H1 (cell line): ENCODE measurements around the gene ARHGAP10. TPM values are rescaled to one million over a fixed set of nuclear protein-coding genes. Genes with fewer than 3 reads are reported as not detected.

Experiments used
- CTCF ChIA-PET: fragments of 300-600 bp; sonication (Branson Sonifier 250); formaldehyde crosslinking; loops from one replicate; lab custom pipeline; 2021; ENCODE audit not compliant: partially characterized antibody; lab: Charles Lee
- POLR2A ChIA-PET: fragments of 300-600 bp; sonication (Branson Sonifier 250); formaldehyde crosslinking; loops from one replicate; lab custom pipeline; 2021; ENCODE audit warnings: inconsistent platforms; ENCODE audit not compliant: partially characterized antibody; lab: Charles Lee
- DNase-seq, 2 experiments: peaks; one replicate each; pipeline versions ENCODE4 v3.0.0 to v3.0.0-alpha.2; 2010 to 2022; ENCODE audit warnings: low spot score in 2 of 2, low read depth in 1 of 2, mixed read lengths in 1 of 2
- FAIRE-seq: peaks from 2 replicates; lab custom pipeline; 2011; peaks lifted over from hg19 to GRCh38; lab: Jason Lieb, UNC
- H2AFZ ChIP-seq: 2 replicates; pipeline ENCODE4 v1.8.1; 2012; ENCODE audit warnings: low read length, inconsistent platforms
- H2AK5ac ChIP-seq: 2 replicates; pipeline ENCODE4 v1.6.1; 2013; ENCODE audit warnings: low read depth, low read length
- H2BK120ac ChIP-seq: replicated peaks from 2 replicates; pipeline ENCODE3; 2013; ENCODE audit warnings: low read depth, low read length, inconsistent platforms
- H2BK12ac ChIP-seq: 2 replicates; pipeline ENCODE4 v1.6.1; 2013; ENCODE audit warnings: low read depth, low read length
- H2BK15ac ChIP-seq: 2 replicates; pipeline ENCODE4 v1.6.1; 2013; ENCODE audit warnings: low read length
- H2BK20ac ChIP-seq: 2 replicates; pipeline ENCODE4 v1.6.1; 2013; ENCODE audit warnings: low read length
- H2BK5ac ChIP-seq: 2 replicates; pipeline ENCODE4 v1.6.1; 2013; ENCODE audit warnings: low read depth, low read length
- H3K14ac ChIP-seq: 2 replicates; pipeline ENCODE4 v1.6.1; 2013; ENCODE audit warnings: inconsistent platforms; ENCODE audit not compliant: insufficient read length
- H3K18ac ChIP-seq: 2 replicates; pipeline ENCODE4 v1.6.1; 2013; ENCODE audit warnings: low read length; ENCODE audit errors: extremely low read depth
- H3K23ac ChIP-seq: 2 replicates; pipeline ENCODE4 v1.6.1; 2013; ENCODE audit warnings: inconsistent platforms; ENCODE audit not compliant: insufficient read length
- H3K23me2 ChIP-seq: 2 replicates; pipeline ENCODE4 v1.6.1; 2013; ENCODE audit warnings: low read depth, low read length
- H3K27ac ChIP-seq: 2 replicates; pipeline ENCODE4 v1.6.1; 2011; ENCODE audit warnings: low read depth, low read length, inconsistent platforms
- H3K27me3 ChIP-seq, 4 experiments: replicated peaks in 1 of 4; 1 replicate in 1 of 4; 2 replicates in 3 of 4; pipeline versions ENCODE4 v1.6.1 to v1.8.1; 2011 to 2013; ENCODE audit warnings: low read length in 3 of 4, mild to moderate bottlenecking in 3 of 4, inconsistent platforms in 2 of 4, mixed read lengths in 2 of 4, moderate library complexity in 1 of 4; ENCODE audit not compliant: control insufficient read depth in 3 of 4, insufficient read depth in 3 of 4; ENCODE audit errors: extremely low read depth in 1 of 4
- H3K36me3 ChIP-seq, 4 experiments: 2 replicates each; pipeline versions ENCODE4 v1.6.1 to v1.8.1; 2011 to 2013; ENCODE audit warnings: mild to moderate bottlenecking in 4 of 4, low read length in 3 of 4, moderate library complexity in 2 of 4, control low read depth in 1 of 4, inconsistent platforms in 1 of 4; ENCODE audit not compliant: insufficient read depth in 4 of 4, control insufficient read depth in 2 of 4
- H3K4ac ChIP-seq: replicated peaks from 2 replicates; pipeline ENCODE3; 2013; ENCODE audit warnings: low read length, low read depth, mixed read lengths, inconsistent platforms; ENCODE audit not compliant: insufficient read length
- H3K4me1 ChIP-seq, 4 experiments: replicated peaks in 1 of 4; 1 replicate in 1 of 4; 2 replicates in 3 of 4; pipeline versions ENCODE4 v1.6.1 to v1.8.1; 2011 to 2013; ENCODE audit warnings: low read length in 3 of 4, inconsistent platforms in 2 of 4, mixed read lengths in 1 of 4; ENCODE audit not compliant: insufficient read depth in 4 of 4, control insufficient read depth in 3 of 4
- H3K4me2 ChIP-seq, 2 experiments: 2 replicates each; pipeline versions ENCODE4 v1.6.1 to v1.8.1; 2011 to 2013; ENCODE audit warnings: low read depth in 2 of 2, low read length in 2 of 2, control low read depth in 1 of 2, inconsistent platforms in 1 of 2, mild to moderate bottlenecking in 1 of 2; ENCODE audit not compliant: insufficient read depth in 1 of 2
- H3K4me3 ChIP-seq, 4 experiments: fragments of 200-600, 300-600 bp in 1 of 4; sonication (generic), shearing (Covaris generic), sonication (Bioruptor Twin) in 1 of 4; 2 replicates each; pipeline versions ENCODE4 v1.5.1 to v1.8.1; 2011 to 2016; ENCODE audit warnings: low read length in 4 of 4, low read depth in 3 of 4, control low read depth in 2 of 4, inconsistent platforms in 2 of 4, mild to moderate bottlenecking in 2 of 4, mixed read lengths in 1 of 4, moderate library complexity in 1 of 4; ENCODE audit not compliant: insufficient read depth in 2 of 4; ENCODE audit errors: extremely low read depth in 1 of 4
- H3K56ac ChIP-seq: replicated peaks from 2 replicates; pipeline ENCODE3; 2013; ENCODE audit warnings: low read depth, mild to moderate bottlenecking, mixed read lengths, low read length, inconsistent platforms; ENCODE audit not compliant: insufficient read length
- H3K79me1 ChIP-seq: 2 replicates; pipeline ENCODE4 v1.6.1; 2013; ENCODE audit warnings: low read depth, low read length, control low read depth
- H3K79me2 ChIP-seq, 2 experiments: 2 replicates each; pipeline versions ENCODE4 v1.6.1 to v1.8.1; 2012 to 2013; ENCODE audit warnings: low read length in 2 of 2, mild to moderate bottlenecking in 2 of 2, inconsistent platforms in 1 of 2; ENCODE audit not compliant: insufficient read depth in 2 of 2, control insufficient read depth in 1 of 2
- H3K9ac ChIP-seq, 4 experiments: replicated peaks in 1 of 4; 1 replicate in 1 of 4; 2 replicates in 3 of 4; pipeline versions ENCODE4 v1.6.1 to v1.8.1; 2011 to 2013; ENCODE audit warnings: low read depth in 3 of 4, low read length in 3 of 4, control low read depth in 2 of 4, mild to moderate bottlenecking in 2 of 4, moderate library complexity in 2 of 4, inconsistent platforms in 1 of 4; ENCODE audit errors: extremely low read depth in 1 of 4
- H3K9me3 ChIP-seq, 2 experiments: 2 replicates each; pipeline versions ENCODE4 v1.6.1 to v1.8.1; 2012 to 2013; ENCODE audit warnings: mild to moderate bottlenecking in 2 of 2, moderate library complexity in 2 of 2, control low read depth in 1 of 2, inconsistent platforms in 1 of 2, low read depth in 1 of 2, low read length in 1 of 2, mixed read lengths in 1 of 2; ENCODE audit not compliant: insufficient read depth in 2 of 2
- H4K20me1 ChIP-seq, 2 experiments: replicated peaks in 1 of 2; 2 replicates each; pipeline versions ENCODE3 to v1.8.1; 2011 to 2013; ENCODE audit warnings: inconsistent platforms in 2 of 2, low read length in 2 of 2, mild to moderate bottlenecking in 1 of 2; ENCODE audit not compliant: insufficient read depth in 2 of 2, control insufficient read depth in 1 of 2
- H4K5ac ChIP-seq: 2 replicates; pipeline ENCODE4 v1.6.1; 2013; ENCODE audit warnings: low read length, low read depth, mixed read lengths, inconsistent platforms; ENCODE audit not compliant: insufficient read length
- H4K8ac ChIP-seq: 2 replicates; pipeline ENCODE4 v1.8.0; 2013; ENCODE audit warnings: mild to moderate bottlenecking, moderate library complexity, low read length, inconsistent platforms; ENCODE audit not compliant: insufficient read depth; ENCODE audit errors: extremely low read depth
- H4K91ac ChIP-seq: replicated peaks from 2 replicates; pipeline ENCODE3; 2013; ENCODE audit warnings: low read length, mixed read lengths, inconsistent platforms; ENCODE audit not compliant: insufficient read length
- POLR2A ChIP-seq, 2 experiments: IDR thresholded peaks; 1 replicate in 1 of 2; 2 replicates in 1 of 2; pipeline ENCODE4 v1.6.1; 2011; ENCODE audit warnings: low read depth in 2 of 2, low read length in 2 of 2, mild to moderate bottlenecking in 2 of 2; ENCODE audit errors: control extremely low read depth in 1 of 2
- WGBS, 2 experiments: shearing (Covaris generic) in 1 of 2; methylation state at CpG; one replicate each; pipeline versions ENCODE4 v1.1.6 to v1.1.7; 2013 to 2015; ENCODE audit warnings: low lambda C conversion rate in 2 of 2, mixed read lengths in 2 of 2, inconsistent platforms in 1 of 2, low coverage in 1 of 2, missing lambda C conversion rate in 1 of 2; ENCODE audit not compliant: insufficient replicate concordance in 2 of 2, insufficient coverage in 1 of 2, insufficient read length in 1 of 2; ENCODE audit errors: extremely low coverage in 1 of 2, missing lambda C conversion rate in 1 of 2; 5-methylcytosine and 5-hydroxymethylcytosine counted together
- polyA plus RNA-seq, 7 experiments: library from polyadenylated mRNA; depleted of rRNA in 3 of 7; stranded (reverse) in 5 of 7; unstranded in 2 of 7; fragments of >200 nt in 5 of 7; fragments of 200-250 nt in 2 of 7; gene quantifications; 1 replicate in 5 of 7; 2 replicates in 1 of 7; 4 replicates in 1 of 7; pipeline versions ENCODE4 v1.2.1 to v1.2.3, GENCODE V29; 2011 to 2013; ENCODE audit warnings: missing spikeins in 2 of 7, mixed read lengths in 2 of 7
- total RNA-seq: library from RNA; stranded (reverse); fragmentation: NEBNext Ultra II Directional; extraction: Animal tissue kit (Norgen Biotek cat#: 25700); gene quantifications from 2 replicates; pipeline ENCODE4 v1.2.1, GENCODE V29; 2021

The ARHGAP10 gene
- total and polyA plus RNA-seq, 2 of the 8 experiments (the other 6 are each of a cell fraction or from before 2014, with no cell fraction given), result 3.7 to 6.1 TPM

DNA sequence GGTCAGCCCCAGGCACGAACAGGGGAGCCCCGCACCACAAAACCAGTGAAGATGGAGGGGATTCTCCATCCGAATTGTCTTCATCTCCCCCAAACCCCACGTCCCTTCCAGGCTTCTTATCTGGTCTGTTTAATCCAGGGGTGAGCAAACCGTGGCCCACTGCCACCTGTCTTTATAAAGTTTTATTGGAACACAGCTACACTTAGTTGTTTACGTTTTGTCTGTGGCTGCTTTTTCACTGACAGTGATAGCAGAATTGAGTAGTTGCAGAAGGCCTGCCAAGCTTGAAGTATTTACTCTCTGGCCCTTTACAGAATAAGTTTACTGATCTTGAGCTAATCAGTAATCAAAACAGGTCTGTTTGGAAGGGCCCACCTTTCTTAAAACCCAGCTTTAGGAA is 324.0 kb downstream of the ARHGAP10 start:
- no peak overlapping the region for H3K27ac ChIP-seq
- no peak overlapping the region for H4K91ac ChIP-seq
- no peak overlapping the region for H2BK5ac ChIP-seq
- H3K56ac ChIP-seq, result no peak overlapping the region
- H3K23me2 ChIP-seq, result no peaks in the 10 kb centered on the region
- peaks cover 0 to 13% (median 3%) of the 10 kb centered on the region in 4 experiments; a peak in 4 of 7 replicates for H3K4me1 ChIP-seq
- H3K79me1 ChIP-seq, result no peaks in the 10 kb centered on the region
- H3K9me3 ChIP-seq, result no peaks in the 10 kb centered on the region
- H3K4ac ChIP-seq, result no peak overlapping the region
- H3K27me3 ChIP-seq, result no peaks in the 10 kb centered on the region
- H3K14ac ChIP-seq, result no peak overlapping the region
- no peak for TF ChIP-seq POLR2A (IDR thresholded peaks at IDR 0.05; ENCODE audit: control extremely low read depth in 1 of 2, low read depth in 2 of 2, low read length in 2 of 2)
- H2AK5ac ChIP-seq, result no peak overlapping the region
- no peak overlapping the region for H2BK12ac ChIP-seq
- no peak for DNase-seq
- no peaks in the 10 kb centered on the region for H4K20me1 ChIP-seq
- no peak overlapping the region for H2BK15ac ChIP-seq
- H3K79me2 ChIP-seq, result no peaks in the 10 kb centered on the region
- H2BK20ac ChIP-seq, result no peak overlapping the region
- ChIA-PET CTCF (interaction anchor here (0.7 to 2.1 kb wide), 9 partner anchors 9 to 128 kb away, joined by 3 to 11 read pairs (median 4); no protein-coding TSS in a partner anchor), POLR2A (no interaction called here)
- no peak overlapping the region for H4K8ac ChIP-seq
- no peak overlapping the region for H4K5ac ChIP-seq
- no peak overlapping the region for H3K4me3 ChIP-seq
- H3K23ac ChIP-seq, result no peak overlapping the region
- H3K4me2 ChIP-seq, result no peak overlapping the region
- H3K18ac ChIP-seq, result no peak overlapping the region
- WGBS, 2 experiments, result 88% methylated on average over 6 of the region's 6 CpGs; no CpG with 5 or more reads in 1 of the 2 experiments
- H2AFZ ChIP-seq, result no peak overlapping the region
- no peak for FAIRE-seq
- no peak overlapping the region for H2BK120ac ChIP-seq
- H3K36me3 ChIP-seq, result no peaks in the 10 kb centered on the region
- H3K9ac ChIP-seq, result no peak overlapping the region
